Caco-2 (cell line): ENCODE data around the gene SCN4B. TPM values are rescaled to one million over a fixed set of nuclear protein-coding genes. Genes with fewer than 3 reads are reported as not detected.
A peak's percentile ranks its signal among the peaks of the same experiment; 100 is the strongest.

Source experiments
- BruUV-seq: library from RNA; stranded (reverse); fragments of 400-500 nt; replicated peaks from 2 replicates; lab custom pipeline; 2021; lab: Mats Ljungman, UMichigan
- CTCF ChIA-PET: fragments of 300-600 bp; sonication (Branson Sonifier 250); formaldehyde crosslinking; loops from one replicate; lab custom pipeline; 2022; ENCODE audit warnings: antibody characterized with exemption; lab: Charles Lee
- POLR2A ChIA-PET: fragments of 300-600 bp; sonication (Branson Sonifier 250); formaldehyde crosslinking; loops from one replicate; lab custom pipeline; 2022; ENCODE audit warnings: antibody characterized with exemption; lab: Charles Lee
- DNase-seq, 2 experiments: peaks; one replicate each; pipeline versions ENCODE4 v3.0.0 to v3.0.0-alpha.2; 2020 to 2022
- H3K27me3 ChIP-seq: replicated peaks from 2 replicates; pipeline ENCODE4 v1.6.0; 2011; ENCODE audit warnings: low read length; ENCODE audit not compliant: control insufficient read depth, insufficient read depth
- H3K36me3 ChIP-seq: 2 replicates; pipeline ENCODE4 v1.5.1; 2011; ENCODE audit warnings: low read length; ENCODE audit not compliant: control insufficient read depth, insufficient read depth
- H3K4me1 ChIP-seq: fragments of 250-450 bp; sonication (Bioruptor Pico); 2 replicates; pipeline ENCODE4 v1.5.1; 2020; ENCODE audit warnings: mild to moderate bottlenecking
- H3K4me3 ChIP-seq: 2 replicates; pipeline ENCODE4 v1.5.1; 2011; ENCODE audit warnings: low read depth, mild to moderate bottlenecking, control low read depth, low read length
- H3K9me3 ChIP-seq: fragments of 250-450 bp; sonication (Bioruptor Pico); 2 replicates; pipeline ENCODE4 v1.5.1; 2020; ENCODE audit warnings: mild to moderate bottlenecking, moderate library complexity
- H3K27ac Mint-ChIP-seq: one replicate; pipeline ENCODE4 v1.8.0; 2022; ENCODE audit warnings: mixed read lengths; ENCODE audit not compliant: unreplicated experiment
- H3K27me3 Mint-ChIP-seq: one replicate; pipeline ENCODE4 v1.8.0; 2022; ENCODE audit warnings: mixed read lengths; ENCODE audit not compliant: insufficient read depth, unreplicated experiment
- H3K36me3 Mint-ChIP-seq: one replicate; pipeline ENCODE4 v1.8.0; 2022; ENCODE audit warnings: mild to moderate bottlenecking, mixed read lengths; ENCODE audit not compliant: insufficient read depth, unreplicated experiment
- H3K4me1 Mint-ChIP-seq: one replicate; pipeline ENCODE4 v1.8.0; 2022; ENCODE audit warnings: low read depth, mixed read lengths; ENCODE audit not compliant: unreplicated experiment
- H3K4me3 Mint-ChIP-seq: one replicate; pipeline ENCODE4 v1.8.0; 2022; ENCODE audit warnings: mild to moderate bottlenecking, moderate library complexity, mixed read lengths; ENCODE audit not compliant: unreplicated experiment
- H3K9me3 Mint-ChIP-seq: one replicate; pipeline ENCODE4 v1.8.0; 2022; ENCODE audit warnings: mixed read lengths; ENCODE audit not compliant: unreplicated experiment
- CTCF ChIP-seq, 2 experiments: fragments of 200-600 bp in 1 of 2; IDR thresholded peaks; 1 replicate in 1 of 2; 2 replicates in 1 of 2; pipeline versions ENCODE4 v1.5.1 to v1.8.0; 2011 to 2022; ENCODE audit warnings: antibody characterized with exemption in 1 of 2, control low read depth in 1 of 2, inconsistent platforms in 1 of 2, low read depth in 1 of 2, low read length in 1 of 2, mild to moderate bottlenecking in 1 of 2, moderate library complexity in 1 of 2; ENCODE audit not compliant: insufficient read depth in 1 of 2, severe bottlenecking in 1 of 2, unreplicated experiment in 1 of 2
- intact Hi-C: fragments of 100-400 bp; cut with micrococcal nuclease; formaldehyde crosslinking; loops from one replicate; pipeline ENCODE4 v1.10.0; 2022; ENCODE audit not compliant: unreplicated experiment
- total RNA-seq: library from RNA; stranded (reverse); gene quantifications from 2 replicates; pipeline ENCODE4 v1.2.3, GENCODE V29; 2022

The SCN4B gene
- total RNA-seq, 1 experiment from 2014 or later = 0.70 TPM

- H3K27me3 Mint-ChIP-seq = peaks cover 3% of the 10 kb centered on the region
- intact Hi-C loops = no loop called here
Observed at GRCh38 chr11:118133816-118134215, 18.8 kb downstream of the SCN4B start.

GRCh38 chr11:118132385-118133151, 20.1 kb downstream of the SCN4B start:
- intact Hi-C loops = no loop called here

More at GRCh38 chr11:118133816-118134215, 18.8 kb downstream of the SCN4B start:
- Histone ChIP-seq H3K9me3 (no peaks in the 10 kb centered on the region), H3K27me3 (no peaks in the 10 kb centered on the region; the same call in 1 of the 2 replicates), H3K4me1 (no peaks in the 10 kb centered on the region), H3K36me3 (no peaks in the 10 kb centered on the region), H3K4me3 (no peak overlapping the region)
- DNase-seq = peak in 1 of 2 experiments; percentile 25
- Mint-ChIP-seq H3K4me3 (no peak overlapping the region), H3K36me3 (no peaks in the 10 kb centered on the region), H3K27ac (no peak overlapping the region), H3K4me1 (no peaks in the 10 kb centered on the region), H3K9me3 (no peaks in the 10 kb centered on the region)
- CTCF ChIA-PET = interaction anchor here (0.7 to 1.7 kb wide), 2 partner anchors 38 kb away, joined by 3 to 4 read pairs; no protein-coding TSS in a partner anchor
- BruUV-seq = no TSS peak
- POLR2A ChIA-PET = no interaction called here
- TF ChIP-seq CTCF (IDR thresholded peaks at IDR 0.05; ENCODE audit: insufficient read depth in 1 of 2, low read depth in 1 of 2, low read length in 1 of 2, severe bottlenecking in 1 of 2, unreplicated experiment in 1 of 2) = no peak

More at GRCh38 chr11:118132385-118133151, 20.1 kb downstream of the SCN4B start:
- peak in 1 of 2 experiments; percentile 33 for DNase-seq
- no peak for TF ChIP-seq CTCF (IDR thresholded peaks at IDR 0.05; ENCODE audit: insufficient read depth in 1 of 2, low read depth in 1 of 2, low read length in 1 of 2, severe bottlenecking in 1 of 2, unreplicated experiment in 1 of 2)
- peaks cover 3% of the 10 kb centered on the region for H3K27me3 Mint-ChIP-seq
- H3K4me3 Mint-ChIP-seq = no peak overlapping the region
- no peaks in the 10 kb centered on the region for H3K4me1 Mint-ChIP-seq
- no peaks in the 10 kb centered on the region for H3K9me3 Mint-ChIP-seq
- H3K9me3 ChIP-seq = no peaks in the 10 kb centered on the region
- POLR2A ChIA-PET = no interaction called here
- CTCF ChIA-PET = no interaction called here
- no peaks in the 10 kb centered on the region; the same call in none of the 2 replicates for H3K27me3 ChIP-seq
- H3K27ac Mint-ChIP-seq = no peak overlapping the region
- no peaks in the 10 kb centered on the region for H3K4me1 ChIP-seq
- no peaks in the 10 kb centered on the region for H3K36me3 ChIP-seq
- H3K4me3 ChIP-seq = no peak overlapping the region
- BruUV-seq = no TSS peak
- no peaks in the 10 kb centered on the region for H3K36me3 Mint-ChIP-seq
